CD14-positive monocyte (primary cell): Measurements from ENCODE around the gene SEMA3C. TPM values are rescaled to one million over a fixed set of nuclear protein-coding genes. Genes with fewer than 3 reads are reported as not detected.
A peak's percentile ranks its signal among the peaks of the same experiment; 100 is the strongest.

ENCODE experiments used
- DNase-seq, 3 donors: peaks; one replicate each; pipeline ENCODE4 v3.0.0-alpha.2; 2011 to 2022
- H2AFZ ChIP-seq: 2 replicates; pipeline ENCODE4 v1.6.0; 2012; ENCODE audit warnings: mild to moderate bottlenecking, low read depth, low read length, inconsistent platforms; ENCODE audit not compliant: insufficient read depth, poor library complexity, severe bottlenecking
- H3K27ac ChIP-seq, 2 donors: 1 replicate in 1 of 2; 2 replicates in 1 of 2; pipeline ENCODE4 v1.5.1; 2012 to 2013; ENCODE audit warnings: low read length in 2 of 2, control low read depth in 1 of 2, inconsistent platforms in 1 of 2, low read depth in 1 of 2, mild to moderate bottlenecking in 1 of 2
- H3K27me3 ChIP-seq, 2 donors: one replicate each; pipeline versions ENCODE4 v1.6.0 to v1.6.1; 2011 to 2013; ENCODE audit warnings: low read length in 2 of 2; ENCODE audit not compliant: control insufficient read depth in 2 of 2, insufficient read depth in 2 of 2
- H3K36me3 ChIP-seq, 2 donors: replicated peaks in 1 of 2; 1 replicate in 1 of 2; 2 replicates in 1 of 2; pipeline versions ENCODE4 v1.5.1 to v1.6.1; 2012 to 2013; ENCODE audit warnings: low read length in 2 of 2, control low read depth in 1 of 2, inconsistent platforms in 1 of 2, mild to moderate bottlenecking in 1 of 2; ENCODE audit not compliant: insufficient read depth in 2 of 2, control insufficient read depth in 1 of 2
- H3K4me1 ChIP-seq, 2 donors: 1 replicate in 1 of 2; 2 replicates in 1 of 2; pipeline versions ENCODE4 v1.5.1 to v1.6.1; 2012 to 2013; ENCODE audit warnings: low read length in 2 of 2, control low read depth in 1 of 2, inconsistent platforms in 1 of 2, mild to moderate bottlenecking in 1 of 2, moderate library complexity in 1 of 2; ENCODE audit not compliant: insufficient read depth in 2 of 2, control insufficient read depth in 1 of 2
- H3K4me2 ChIP-seq: replicated peaks from 2 replicates; pipeline ENCODE3; 2012; ENCODE audit warnings: low read length, moderate library complexity, mild to moderate bottlenecking; ENCODE audit not compliant: poor library complexity, severe bottlenecking; ENCODE audit errors: extremely low read depth
- H3K4me3 ChIP-seq, 3 experiments: fragments of 200-600 bp in 1 of 3; sonication (generic) in 1 of 3; replicated peaks in 1 of 3; 1 replicate in 2 of 3; 2 replicates in 1 of 3; pipeline ENCODE4 v1.5.1; 2011 to 2013; ENCODE audit warnings: low read length in 3 of 3, mild to moderate bottlenecking in 3 of 3, control low read depth in 2 of 3, low read depth in 2 of 3, inconsistent platforms in 1 of 3, moderate library complexity in 1 of 3
- H3K79me2 ChIP-seq: 2 replicates; pipeline ENCODE4 v1.6.0; 2012; ENCODE audit warnings: mild to moderate bottlenecking, control low read depth, inconsistent platforms, low read length, moderate library complexity; ENCODE audit not compliant: insufficient read depth
- H3K9ac ChIP-seq: 2 replicates; pipeline ENCODE4 v1.6.0; 2017; ENCODE audit warnings: low read length, mild to moderate bottlenecking; ENCODE audit not compliant: insufficient read depth, poor library complexity, severe bottlenecking
- H3K9me3 ChIP-seq, 2 donors: replicated peaks in 1 of 2; 1 replicate in 1 of 2; 2 replicates in 1 of 2; pipeline versions ENCODE4 v1.5.1 to v1.6.1; 2012 to 2013; ENCODE audit warnings: low read length in 2 of 2, control low read depth in 1 of 2; ENCODE audit not compliant: control insufficient read depth in 1 of 2, insufficient read depth in 1 of 2
- H4K20me1 ChIP-seq: 2 replicates; pipeline ENCODE4 v1.6.0; 2012; ENCODE audit warnings: mild to moderate bottlenecking, low read length, control low read depth, moderate library complexity; ENCODE audit not compliant: insufficient read depth
- H3K27ac Mint-ChIP-seq, 7 donors: one replicate each; pipeline ENCODE4 v1.8.0; 2020; ENCODE audit warnings: mild to moderate bottlenecking in 7 of 7, mixed read lengths in 7 of 7, moderate library complexity in 6 of 7, inconsistent platforms in 2 of 7
- H3K27me3 Mint-ChIP-seq, 3 donors: one replicate each; pipeline ENCODE4 v1.8.0; 2021 to 2022; ENCODE audit warnings: low read depth in 3 of 3, mild to moderate bottlenecking in 3 of 3, mixed read lengths in 3 of 3, moderate library complexity in 3 of 3, inconsistent platforms in 1 of 3
- H3K36me3 Mint-ChIP-seq, 2 donors: one replicate each; pipeline ENCODE4 v1.8.0; 2020; ENCODE audit warnings: mixed read lengths in 2 of 2, inconsistent platforms in 1 of 2, mild to moderate bottlenecking in 1 of 2
- H3K4me1 Mint-ChIP-seq: one replicate; pipeline ENCODE4 v1.8.0; 2020; ENCODE audit warnings: mild to moderate bottlenecking, mixed read lengths
- H3K4me3 Mint-ChIP-seq, 2 donors: one replicate each; pipeline ENCODE4 v1.8.0; 2020; ENCODE audit warnings: mild to moderate bottlenecking in 2 of 2, mixed read lengths in 2 of 2, moderate library complexity in 1 of 2
- H3K9me3 Mint-ChIP-seq, 7 donors: one replicate each; pipeline ENCODE4 v1.8.0; 2020 to 2022; ENCODE audit warnings: mixed read lengths in 7 of 7, mild to moderate bottlenecking in 6 of 7, moderate library complexity in 6 of 7, inconsistent platforms in 2 of 7
- CTCF ChIP-seq: fragments of 200-600 bp; IDR thresholded peaks from one replicate; pipeline ENCODE4 v1.8.0; 2022; ENCODE audit warnings: antibody characterized with exemption, mild to moderate bottlenecking
- WGBS: methylation state at CpG from one replicate; pipeline ENCODE4 v1.1.5; 2013; ENCODE audit warnings: missing lambda C conversion rate; ENCODE audit not compliant: insufficient coverage; 5-methylcytosine and 5-hydroxymethylcytosine counted together
- intact Hi-C, 2 donors: fragments of 100-400 bp; cut with micrococcal nuclease; formaldehyde crosslinking; loops; one replicate each; pipeline versions ENCODE4 v1.15.0 to v1.15.1; 2023
- polyA plus RNA-seq, 3 donors: library from polyadenylated mRNA; depleted of rRNA in 1 of 3; unstranded in 2 of 3; stranded (reverse) in 1 of 3; fragments of 300-500 nt in 2 of 3; fragments of >200 nt in 1 of 3; fragmentation: Illumina TruSeq in 2 of 3; gene quantifications; 1 replicate in 2 of 3; 2 replicates in 1 of 3; pipeline ENCODE4 v1.2.3, GENCODE V29; 2012 to 2021

Gene SEMA3C
- polyA plus RNA-seq, 3 donors: 7.2 to 14.1 (median 13.7) TPM

- H3K4me2 ChIP-seq: no peak overlapping the region
- no peaks in the 10 kb centered on the region for H3K9me3 ChIP-seq
- H3K9ac ChIP-seq: no peak overlapping the region
- H3K4me3 ChIP-seq: no peak overlapping the region
- H3K4me1 ChIP-seq: no peaks in the 10 kb centered on the region
- TF ChIP-seq CTCF: no peak
- H3K27ac ChIP-seq: no peak overlapping the region
- no peaks in the 10 kb centered on the region for H3K27me3 ChIP-seq
- H4K20me1 ChIP-seq: no peaks in the 10 kb centered on the region
- H3K79me2 ChIP-seq: no peaks in the 10 kb centered on the region
- peaks cover 7 to 16% of the 10 kb centered on the region in 2 donors for H3K36me3 ChIP-seq
- Mint-ChIP-seq H3K27me3 (no peaks in the 10 kb centered on the region), H3K4me3 (no peak overlapping the region), H3K36me3 (peaks cover 9 to 13% of the 10 kb centered on the region in 2 donors), H3K27ac (no peak overlapping the region), H3K9me3 (no peaks in the 10 kb centered on the region), H3K4me1 (no peaks in the 10 kb centered on the region)
- no peak for DNase-seq
- no CpG with 5 or more reads among the region's 1 CpG for WGBS
- intact Hi-C loops: no loop called here
- H2AFZ ChIP-seq: no peak overlapping the region
These were observed 177.9 kb downstream of the SEMA3C start for GRCh38 chr7:80740778-80741545.

DNA sequence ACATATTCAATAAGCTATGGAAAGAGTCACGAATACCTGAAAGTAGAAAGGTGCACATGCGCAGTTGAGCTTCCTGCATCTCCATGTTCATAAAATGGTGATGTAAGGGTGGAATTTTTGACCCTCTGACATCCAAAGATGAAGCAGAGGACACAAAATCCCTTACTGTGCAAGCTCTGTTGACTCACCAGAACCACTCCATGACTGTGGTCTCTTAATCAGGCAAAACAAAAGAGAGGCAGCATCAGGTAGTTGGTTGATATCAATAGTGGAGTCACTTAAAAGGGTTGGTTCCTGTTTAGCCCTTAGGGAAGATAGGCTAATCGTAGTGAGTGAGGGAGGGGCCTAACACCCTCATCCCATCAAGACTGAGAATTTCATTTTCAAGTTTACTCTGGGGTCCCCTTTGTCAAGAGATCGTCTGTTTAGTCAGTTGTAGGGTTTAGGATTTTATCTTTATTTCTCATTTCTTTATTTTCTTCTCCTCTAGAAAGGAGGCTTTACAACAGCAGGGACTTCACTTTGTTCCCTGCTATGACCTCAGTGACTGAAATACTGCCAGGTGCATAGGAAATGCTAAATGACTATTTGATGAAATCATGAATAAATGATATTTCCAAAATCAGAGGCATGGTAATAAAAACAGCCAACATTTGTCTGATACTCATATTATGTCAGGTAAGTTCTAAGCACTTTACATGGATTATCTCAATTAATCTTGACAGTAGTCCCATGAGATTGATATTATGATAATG is 182.3 kb downstream of the SEMA3C start:
- Mint-ChIP-seq H3K4me1 (peaks cover 3% of the 10 kb centered on the region), H3K27me3 (peaks cover 1 to 5% (median 2%) of the 10 kb centered on the region in 3 donors), H3K9me3 (peaks cover 0 to 3% (median 1%) of the 10 kb centered on the region in 7 donors), H3K4me3 (no peak overlapping the region), H3K27ac (no peak overlapping the region), H3K36me3 (peaks cover 0 to 3% of the 10 kb centered on the region in 2 donors)
- Histone ChIP-seq H3K27me3 (no peaks in the 10 kb centered on the region), H3K4me3 (no peak overlapping the region), H3K9ac (no peak overlapping the region), H4K20me1 (no peaks in the 10 kb centered on the region), H3K4me1 (peaks cover 0 to 3% of the 10 kb centered on the region in 2 donors), H3K79me2 (no peaks in the 10 kb centered on the region), H3K36me3 (no peaks in the 10 kb centered on the region), H3K9me3 (no peaks in the 10 kb centered on the region), H3K27ac (no peak overlapping the region), H2AFZ (no peak overlapping the region), H3K4me2 (no peak overlapping the region)
- no peak for TF ChIP-seq CTCF
- DNase-seq: peak in 1 of 3 donors; percentile 10
- intact Hi-C loops: no loop called here
- no CpG with 5 or more reads among the region's 4 CpGs for WGBS
